SK-N-SH (cell line): Measurements from ENCODE around the gene NEK6. TPM values are rescaled to one million over a fixed set of nuclear protein-coding genes. Genes with fewer than 3 reads are reported as not detected.

Source experiments
- CTCF ChIA-PET: fragments of 300-600, 350-600 bp; formaldehyde crosslinking; extraction: SDS; loops from one replicate; lab custom pipeline; 2021; lab: Yijun Ruan, JAX
- POLR2A ChIA-PET: fragments of 350-600 bp; sonication (Branson Sonifier 250); formaldehyde crosslinking; extraction: SDS; loops from one replicate; lab custom pipeline; 2020; ENCODE audit warnings: antibody characterized with exemption, inconsistent platforms; lab: Yijun Ruan, JAX
- DNase-seq: peaks from one replicate; pipeline ENCODE4 v3.0.0; 2012
- H2AFZ ChIP-seq: fragments of 200-600 bp; sonication (generic); 2 replicates; pipeline ENCODE4 v1.8.1; 2016; ENCODE audit warnings: antibody characterized with exemption, mild to moderate bottlenecking, low read depth
- H3F3A ChIP-seq: fragments of 200-600 bp; sonication (generic); replicated peaks from 2 replicates; pipeline ENCODE3; 2016; ENCODE audit warnings: antibody characterized with exemption, mild to moderate bottlenecking; ENCODE audit not compliant: insufficient read depth
- H3K27ac ChIP-seq, 2 experiments: fragments of 200-500 bp in 1 of 2; fragments of 200-600 bp in 1 of 2; sonication (Bioruptor generic) in 1 of 2; sonication (generic), shearing (Covaris generic) in 1 of 2; 2 replicates each; pipeline versions ENCODE4 v1.5.1 to v1.6.1; 2014 to 2016; ENCODE audit warnings: low read depth in 2 of 2, inconsistent platforms in 1 of 2, low read length in 1 of 2, mild to moderate bottlenecking in 1 of 2, mixed read lengths in 1 of 2
- H3K27me3 ChIP-seq: fragments of 200-600 bp; sonication (generic), shearing (Covaris generic); 2 replicates; pipeline ENCODE4 v1.6.1; 2016; ENCODE audit warnings: mixed run types; ENCODE audit not compliant: insufficient read depth
- H3K36me3 ChIP-seq, 2 experiments: fragments of 200-500 bp in 1 of 2; fragments of 200-600 bp in 1 of 2; sonication (Bioruptor generic) in 1 of 2; sonication (generic) in 1 of 2; replicated peaks in 1 of 2; 2 replicates each; pipeline versions ENCODE3 to v1.5.1; 2014 to 2016; ENCODE audit warnings: low read length in 1 of 2, mild to moderate bottlenecking in 1 of 2; ENCODE audit not compliant: insufficient read depth in 2 of 2, control insufficient read depth in 1 of 2
- H3K4me1 ChIP-seq, 2 experiments: fragments of 200-500 bp in 1 of 2; fragments of 200-600 bp in 1 of 2; sonication (Bioruptor generic) in 1 of 2; sonication (generic), shearing (Covaris generic) in 1 of 2; 2 replicates each; pipeline versions ENCODE4 v1.5.1 to v1.6.1; 2014 to 2016; ENCODE audit warnings: low read depth in 1 of 2, low read length in 1 of 2, mixed run types in 1 of 2; ENCODE audit not compliant: insufficient read depth in 2 of 2, control insufficient read depth in 1 of 2
- H3K4me2 ChIP-seq: fragments of 200-600 bp; sonication (generic), shearing (Covaris generic); 2 replicates; pipeline ENCODE4 v1.6.1; 2017; ENCODE audit warnings: mixed run types
- H3K4me3 ChIP-seq, 2 experiments: fragments of 200-500 bp in 1 of 2; fragments of 200-600 bp in 1 of 2; sonication (Bioruptor generic) in 1 of 2; sonication (generic), shearing (Covaris generic) in 1 of 2; 2 replicates each; pipeline versions ENCODE4 v1.5.1 to v1.8.1; 2014 to 2016; ENCODE audit warnings: low read depth in 2 of 2, inconsistent platforms in 1 of 2, low read length in 1 of 2, mild to moderate bottlenecking in 1 of 2, mixed read lengths in 1 of 2, moderate library complexity in 1 of 2
- H3K79me2 ChIP-seq: fragments of 200-600 bp; sonication (generic); 2 replicates; pipeline ENCODE4 v1.8.1; 2017; ENCODE audit warnings: mild to moderate bottlenecking; ENCODE audit not compliant: insufficient read depth
- H3K9ac ChIP-seq: fragments of 200-600 bp; sonication (generic); 2 replicates; pipeline ENCODE4 v1.6.1; 2017; ENCODE audit warnings: mixed run types
- H3K9me2 ChIP-seq: fragments of 200-600 bp; sonication (generic); 2 replicates; pipeline ENCODE4 v1.6.1; 2017; ENCODE audit warnings: mixed run types
- H3K9me3 ChIP-seq: fragments of 200-600 bp; sonication (generic); 2 replicates; pipeline ENCODE4 v1.6.1; 2017; ENCODE audit warnings: mixed run types, mild to moderate bottlenecking, moderate library complexity
- H4K20me1 ChIP-seq: fragments of 200-600 bp; sonication (generic); 2 replicates; pipeline ENCODE4 v1.6.1; 2017; ENCODE audit warnings: mild to moderate bottlenecking, mixed run types; ENCODE audit not compliant: insufficient read depth
- ELF1 ChIP-seq: IDR thresholded peaks from 2 replicates; pipeline ENCODE4 v1.4.0; 2012
- MAX ChIP-seq: IDR thresholded peaks from 2 replicates; pipeline ENCODE4 v1.4.0; 2012; ENCODE audit warnings: low read depth
- MEF2A ChIP-seq: IDR thresholded peaks from 2 replicates; pipeline ENCODE4 v1.4.0; 2012; ENCODE audit warnings: low read depth, borderline replicate concordance
- POLR2AphosphoS5 ChIP-seq: IDR thresholded peaks from 2 replicates; pipeline ENCODE4 v1.6.1; 2012; ENCODE audit warnings: low read depth, low read length
- RCOR1 ChIP-seq: fragments of 150-350 bp; IDR thresholded peaks from 2 replicates; pipeline ENCODE4 v1.6.1; 2017; ENCODE audit warnings: antibody characterized with exemption, low read length
- RFX5 ChIP-seq: IDR thresholded peaks from 2 replicates; pipeline ENCODE4 v1.6.1; 2012; ENCODE audit warnings: mild to moderate bottlenecking, improper control_type of control experiment, low read length
- RXRA ChIP-seq: IDR thresholded peaks from 2 replicates; pipeline ENCODE4 v1.4.0; 2012; ENCODE audit warnings: low read depth, mild to moderate bottlenecking, borderline replicate concordance
- SIN3A ChIP-seq: IDR thresholded peaks from 2 replicates; pipeline ENCODE4 v1.6.1; 2012; ENCODE audit warnings: low read depth, mild to moderate bottlenecking, low read length, moderate library complexity, borderline replicate concordance
- USF2 ChIP-seq: fragments of 150-350 bp; IDR thresholded peaks from 2 replicates; pipeline ENCODE4 v1.6.1; 2017; ENCODE audit warnings: antibody characterized with exemption, low read length, low read depth, borderline replicate concordance
- WGBS: methylation state at CpG from one replicate; pipeline ENCODE4 v1.1.6; 2017; ENCODE audit warnings: low lambda C conversion rate; 5-methylcytosine and 5-hydroxymethylcytosine counted together
- polyA plus RNA-seq, 3 experiments: library from polyadenylated mRNA; depleted of rRNA; stranded (reverse); fragments of >200 nt; gene quantifications; 2 replicates each; pipeline ENCODE4 v1.2.3, GENCODE V29; 2012
- TF ChIP-seq, protein P1 (sequence below): IDR thresholded peaks from 2 replicates; pipeline ENCODE4 v1.6.1; 2012; ENCODE audit warnings: mild to moderate bottlenecking, low read depth, low read length, moderate library complexity
- TF ChIP-seq, protein P2 (sequence below): fragments of 150-350 bp; IDR thresholded peaks from 2 replicates; pipeline ENCODE4 v1.6.1; 2016; ENCODE audit warnings: mild to moderate bottlenecking, low read depth, low read length

NEK6 gene
- polyA plus RNA-seq (2012; rRNA removed): 89.8 and 96.1 TPM in 2 replicates
- polyA plus RNA-seq (2012; cell fraction: cytosol; rRNA removed): 73.6 and 92.1 TPM in 2 replicates
- polyA plus RNA-seq (2012; cell fraction: nucleus; rRNA removed): 47.4 and 67.2 TPM in 2 replicates

- Histone ChIP-seq H3K9me2 (no peaks in the 10 kb centered on the region), H3K4me2 (peak within 1 kb of the TSS; percentile 95), H3K27me3 (no peaks in the 10 kb centered on the region), H3K9ac (peak within 1 kb of the TSS; percentile 92), H3K27ac (peak within 1 kb of the TSS; percentile 85 to 92), H3F3A (peaks cover 49% of the 10 kb centered on the region), H3K4me3 (peak within 1 kb of the TSS; percentile 60 to 76), H2AFZ (0 out of 2 replicates have a peak within 1 kb of the TSS, but pooled peaks have one; percentile 38), H3K9me3 (no peaks in the 10 kb centered on the region), H3K79me2 (peaks cover 55% of the 10 kb centered on the region), H3K36me3 (peaks cover 0 to 3% of the 10 kb centered on the region in 2 experiments), H4K20me1 (peaks cover 19% of the 10 kb centered on the region; the same call in 1 of the 2 replicates), H3K4me1 (peaks cover 10 to 34% of the 10 kb centered on the region in 2 experiments)
- POLR2A ChIA-PET: no interaction called here
- CTCF ChIA-PET: interaction anchor here (0.9 to 1.8 kb wide), 2 partner anchors 38 to 132 kb away, joined by 4 to 7 read pairs; no protein-coding TSS in a partner anchor
- WGBS: 3% methylated on average over 21 of the region's 116 CpGs
- TF ChIP-seq MAX (peak; percentile 64; the same call in 1 of the 2 replicates), RXRA (no peak)
- peak; percentile 84 for DNase-seq
Observed at GRCh38 chr9:124257844-124258606, at the start of gene NEK6. TSS of gene NEK6 (plus strand) at chr9:124257949. CDS start at chr9:124301965, 44,016 bp downstream.

DNA sequence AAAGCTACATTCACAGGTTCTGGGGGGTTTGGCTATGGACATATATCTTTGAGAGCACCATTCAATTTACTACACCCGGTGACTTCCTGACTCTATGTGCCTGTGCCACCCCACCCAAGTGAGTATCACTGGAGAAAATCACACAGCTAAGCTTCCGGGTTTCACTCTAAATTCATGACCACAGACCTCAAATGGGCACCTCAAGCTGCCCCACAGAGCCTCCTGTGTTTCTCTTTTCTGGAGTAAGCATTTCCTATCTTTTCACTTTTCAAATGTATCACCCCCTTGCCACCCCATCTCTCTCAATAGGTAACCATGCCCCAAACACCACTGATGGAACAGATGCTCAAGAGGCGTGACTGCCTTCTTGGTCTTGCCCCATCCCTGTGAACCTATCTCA is 49.2 kb upstream of the NEK6 start:
- no peak for DNase-seq
- CTCF ChIA-PET: no interaction called here

DNA sequence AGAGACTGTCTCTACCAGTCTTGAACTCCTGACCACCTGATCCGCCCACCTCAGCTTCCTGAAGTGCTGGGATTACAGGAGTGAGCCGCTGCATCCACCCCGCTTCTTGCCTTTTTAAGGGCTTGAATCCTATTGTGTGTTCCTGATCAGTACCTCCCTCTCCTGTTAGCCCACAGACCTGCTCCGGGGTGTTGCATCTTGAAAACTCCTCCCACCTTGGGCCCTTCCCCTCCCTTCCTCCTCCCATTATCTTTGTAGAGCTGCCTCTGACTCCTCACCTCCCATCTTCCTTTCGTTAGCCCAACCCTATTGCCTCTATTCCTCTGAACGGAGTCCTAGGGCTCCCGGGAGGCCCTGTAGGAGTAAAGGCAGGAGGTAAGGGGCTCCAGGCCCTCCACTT is 48.5 kb upstream of the NEK6 start:
- Histone ChIP-seq H3K9me3 (no peaks in the 10 kb centered on the region), H3K9ac (no peak overlapping the region)
- POLR2A ChIA-PET: interaction anchor here (0.6 kb wide), 1 partner anchor 18 kb away, joined by 4 read pairs; no protein-coding TSS in a partner anchor
- TF ChIP-seq RCOR1: no peak
- TF ChIP-seq, protein P1, sequence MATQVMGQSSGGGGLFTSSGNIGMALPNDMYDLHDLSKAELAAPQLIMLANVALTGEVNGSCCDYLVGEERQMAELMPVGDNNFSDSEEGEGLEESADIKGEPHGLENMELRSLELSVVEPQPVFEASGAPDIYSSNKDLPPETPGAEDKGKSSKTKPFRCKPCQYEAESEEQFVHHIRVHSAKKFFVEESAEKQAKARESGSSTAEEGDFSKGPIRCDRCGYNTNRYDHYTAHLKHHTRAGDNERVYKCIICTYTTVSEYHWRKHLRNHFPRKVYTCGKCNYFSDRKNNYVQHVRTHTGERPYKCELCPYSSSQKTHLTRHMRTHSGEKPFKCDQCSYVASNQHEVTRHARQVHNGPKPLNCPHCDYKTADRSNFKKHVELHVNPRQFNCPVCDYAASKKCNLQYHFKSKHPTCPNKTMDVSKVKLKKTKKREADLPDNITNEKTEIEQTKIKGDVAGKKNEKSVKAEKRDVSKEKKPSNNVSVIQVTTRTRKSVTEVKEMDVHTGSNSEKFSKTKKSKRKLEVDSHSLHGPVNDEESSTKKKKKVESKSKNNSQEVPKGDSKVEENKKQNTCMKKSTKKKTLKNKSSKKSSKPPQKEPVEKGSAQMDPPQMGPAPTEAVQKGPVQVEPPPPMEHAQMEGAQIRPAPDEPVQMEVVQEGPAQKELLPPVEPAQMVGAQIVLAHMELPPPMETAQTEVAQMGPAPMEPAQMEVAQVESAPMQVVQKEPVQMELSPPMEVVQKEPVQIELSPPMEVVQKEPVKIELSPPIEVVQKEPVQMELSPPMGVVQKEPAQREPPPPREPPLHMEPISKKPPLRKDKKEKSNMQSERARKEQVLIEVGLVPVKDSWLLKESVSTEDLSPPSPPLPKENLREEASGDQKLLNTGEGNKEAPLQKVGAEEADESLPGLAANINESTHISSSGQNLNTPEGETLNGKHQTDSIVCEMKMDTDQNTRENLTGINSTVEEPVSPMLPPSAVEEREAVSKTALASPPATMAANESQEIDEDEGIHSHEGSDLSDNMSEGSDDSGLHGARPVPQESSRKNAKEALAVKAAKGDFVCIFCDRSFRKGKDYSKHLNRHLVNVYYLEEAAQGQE: no peak
- TF ChIP-seq USF2: no peak
- TF ChIP-seq, protein P2, sequence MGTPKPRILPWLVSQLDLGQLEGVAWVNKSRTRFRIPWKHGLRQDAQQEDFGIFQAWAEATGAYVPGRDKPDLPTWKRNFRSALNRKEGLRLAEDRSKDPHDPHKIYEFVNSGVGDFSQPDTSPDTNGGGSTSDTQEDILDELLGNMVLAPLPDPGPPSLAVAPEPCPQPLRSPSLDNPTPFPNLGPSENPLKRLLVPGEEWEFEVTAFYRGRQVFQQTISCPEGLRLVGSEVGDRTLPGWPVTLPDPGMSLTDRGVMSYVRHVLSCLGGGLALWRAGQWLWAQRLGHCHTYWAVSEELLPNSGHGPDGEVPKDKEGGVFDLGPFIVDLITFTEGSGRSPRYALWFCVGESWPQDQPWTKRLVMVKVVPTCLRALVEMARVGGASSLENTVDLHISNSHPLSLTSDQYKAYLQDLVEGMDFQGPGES: no peak
- no peak for TF ChIP-seq ELF1
- no peak for TF ChIP-seq RFX5
- TF ChIP-seq SIN3A: no peak
- no peak for TF ChIP-seq POLR2AphosphoS5

More for the DNA sequence above, 49.2 kb upstream of the NEK6 start:
- no peak for TF ChIP-seq MEF2A
- Histone ChIP-seq H3K27me3 (peaks cover 29% of the 10 kb centered on the region), H3K36me3 (no peaks in the 10 kb centered on the region), H3F3A (no peaks in the 10 kb centered on the region), H3K4me3 (no peak overlapping the region), H3K9me3 (no peaks in the 10 kb centered on the region), H2AFZ (no peak overlapping the region), H4K20me1 (no peaks in the 10 kb centered on the region), H3K9me2 (no peaks in the 10 kb centered on the region), H3K4me1 (peaks cover 0 to 5% of the 10 kb centered on the region in 2 experiments; a peak in 1 of 4 replicates), H3K9ac (no peak overlapping the region), H3K79me2 (no peaks in the 10 kb centered on the region), H3K4me2 (no peak overlapping the region), H3K27ac (no peak overlapping the region)
- POLR2A ChIA-PET: no interaction called here
- 88% methylated on average over 3 of the region's 3 CpGs for WGBS

More for the DNA sequence above, 48.5 kb upstream of the NEK6 start:
- WGBS: 76% methylated on average over 7 of the region's 7 CpGs
- Histone ChIP-seq H3K4me1 (peaks cover 0 to 5% of the 10 kb centered on the region in 2 experiments; a peak in 1 of 4 replicates), H3K79me2 (no peaks in the 10 kb centered on the region), H3K27ac (no peak overlapping the region), H2AFZ (no peak overlapping the region), H3K4me2 (no peak overlapping the region), H3K9me2 (no peaks in the 10 kb centered on the region), H3F3A (no peaks in the 10 kb centered on the region), H3K4me3 (no peak overlapping the region), H3K36me3 (no peaks in the 10 kb centered on the region), H4K20me1 (no peaks in the 10 kb centered on the region), H3K27me3 (peaks cover 24% of the 10 kb centered on the region)
- no peak for DNase-seq
- CTCF ChIA-PET: interaction anchor here (1.5 kb wide), 1 partner anchor 82 kb away, joined by 3 read pairs; no protein-coding TSS in a partner anchor
